HEK293 (cell line): ENCODE measurements around the gene MRPS27.

ENCODE experiments used
- GLI4 ChIP-seq: fragments of 450-650 bp; formaldehyde crosslinking; IDR thresholded peaks from 2 replicates; pipeline ENCODE4 v1.5.1; 2016; ENCODE audit warnings: missing biosample characterization, missing genetic modification characterization
- OSR2 ChIP-seq: fragments of 450-650 bp; formaldehyde crosslinking; IDR thresholded peaks from 2 replicates; pipeline ENCODE4 v1.5.1; 2016; ENCODE audit warnings: missing biosample characterization, missing genetic modification characterization
- SALL2 ChIP-seq: fragments of 450-650 bp; formaldehyde crosslinking; IDR thresholded peaks from 2 replicates; pipeline ENCODE4 v1.5.0; 2017; ENCODE audit warnings: missing biosample characterization, mild to moderate bottlenecking, missing genetic modification characterization, borderline replicate concordance
- TCF7L2 ChIP-seq: IDR thresholded peaks from 2 replicates; pipeline ENCODE4 v1.6.1; 2011; ENCODE audit warnings: low read depth, mild to moderate bottlenecking, inconsistent platforms, low read length, moderate library complexity, borderline replicate concordance
- ZNF239 ChIP-seq: fragments of 450-650 bp; formaldehyde crosslinking; IDR thresholded peaks from 2 replicates; pipeline ENCODE4 v1.5.1; 2016; ENCODE audit warnings: missing biosample characterization, missing genetic modification characterization
- ZNF274 ChIP-seq, 2 experiments: fragments of 200-500 bp in 1 of 2; fragments of 450-650 bp in 1 of 2; sonication (Bioruptor generic) in 1 of 2; formaldehyde crosslinking in 1 of 2; IDR thresholded peaks; 2 replicates each; pipeline versions ENCODE4 v1.5.1 to v1.6.1; 2014 to 2016; ENCODE audit warnings: borderline replicate concordance in 1 of 2, inconsistent platforms in 1 of 2, low read length in 1 of 2, missing biosample characterization in 1 of 2, missing genetic modification characterization in 1 of 2
- ZNF521 ChIP-seq: fragments of 450-650 bp; formaldehyde crosslinking; IDR thresholded peaks from 2 replicates; pipeline ENCODE4 v1.5.1; 2017; ENCODE audit warnings: missing biosample characterization, mild to moderate bottlenecking, missing genetic modification characterization
- ZNF530 ChIP-seq: fragments of 450-650 bp; formaldehyde crosslinking; IDR thresholded peaks from 2 replicates; pipeline ENCODE4 v1.5.1; 2016; ENCODE audit warnings: low read depth, missing biosample characterization, missing genetic modification characterization
- TF ChIP-seq, protein P1 (sequence below): fragments of 450-650 bp; formaldehyde crosslinking; IDR thresholded peaks from 2 replicates; pipeline ENCODE4 v1.5.1; 2016; ENCODE audit warnings: missing biosample characterization, missing genetic modification characterization
- TF ChIP-seq, protein P2 (sequence below): fragments of 450-650 bp; formaldehyde crosslinking; IDR thresholded peaks from 2 replicates; pipeline ENCODE4 v1.5.1; 2016; ENCODE audit warnings: missing biosample characterization, missing genetic modification characterization
- TF ChIP-seq, protein P3 (sequence below): fragments of 450-650 bp; formaldehyde crosslinking; IDR thresholded peaks from 2 replicates; pipeline ENCODE4 v1.5.1; 2016; ENCODE audit warnings: missing biosample characterization, missing genetic modification characterization, low read depth

DNA sequence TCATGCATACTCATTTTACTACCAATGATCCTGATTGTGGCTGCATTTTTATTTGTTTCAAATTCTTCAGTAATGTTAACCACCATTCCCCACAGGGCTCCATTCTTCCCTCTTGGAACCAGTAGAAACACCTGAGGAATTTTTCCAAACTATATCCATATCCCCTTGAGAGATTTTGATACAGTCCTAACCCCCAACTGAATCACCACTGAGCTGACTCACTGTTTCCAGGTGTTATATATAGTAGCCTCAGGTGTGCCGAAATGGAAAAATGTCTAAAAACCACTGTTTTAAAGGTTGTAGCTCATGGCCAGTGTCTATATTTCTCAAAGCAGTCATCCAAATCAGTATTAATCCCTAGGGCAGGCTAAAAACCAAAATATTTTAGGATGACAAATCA lies 85.2 kb downstream of the MRPS27 start:
- TF ChIP-seq ZNF530 (tag by site-specific recombination) = no peak
- TF ChIP-seq TCF7L2 = no peak
- TF ChIP-seq, protein P1, sequence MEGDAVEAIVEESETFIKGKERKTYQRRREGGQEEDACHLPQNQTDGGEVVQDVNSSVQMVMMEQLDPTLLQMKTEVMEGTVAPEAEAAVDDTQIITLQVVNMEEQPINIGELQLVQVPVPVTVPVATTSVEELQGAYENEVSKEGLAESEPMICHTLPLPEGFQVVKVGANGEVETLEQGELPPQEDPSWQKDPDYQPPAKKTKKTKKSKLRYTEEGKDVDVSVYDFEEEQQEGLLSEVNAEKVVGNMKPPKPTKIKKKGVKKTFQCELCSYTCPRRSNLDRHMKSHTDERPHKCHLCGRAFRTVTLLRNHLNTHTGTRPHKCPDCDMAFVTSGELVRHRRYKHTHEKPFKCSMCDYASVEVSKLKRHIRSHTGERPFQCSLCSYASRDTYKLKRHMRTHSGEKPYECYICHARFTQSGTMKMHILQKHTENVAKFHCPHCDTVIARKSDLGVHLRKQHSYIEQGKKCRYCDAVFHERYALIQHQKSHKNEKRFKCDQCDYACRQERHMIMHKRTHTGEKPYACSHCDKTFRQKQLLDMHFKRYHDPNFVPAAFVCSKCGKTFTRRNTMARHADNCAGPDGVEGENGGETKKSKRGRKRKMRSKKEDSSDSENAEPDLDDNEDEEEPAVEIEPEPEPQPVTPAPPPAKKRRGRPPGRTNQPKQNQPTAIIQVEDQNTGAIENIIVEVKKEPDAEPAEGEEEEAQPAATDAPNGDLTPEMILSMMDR (tag by site-specific recombination) = no peak
- TF ChIP-seq, protein P2, sequence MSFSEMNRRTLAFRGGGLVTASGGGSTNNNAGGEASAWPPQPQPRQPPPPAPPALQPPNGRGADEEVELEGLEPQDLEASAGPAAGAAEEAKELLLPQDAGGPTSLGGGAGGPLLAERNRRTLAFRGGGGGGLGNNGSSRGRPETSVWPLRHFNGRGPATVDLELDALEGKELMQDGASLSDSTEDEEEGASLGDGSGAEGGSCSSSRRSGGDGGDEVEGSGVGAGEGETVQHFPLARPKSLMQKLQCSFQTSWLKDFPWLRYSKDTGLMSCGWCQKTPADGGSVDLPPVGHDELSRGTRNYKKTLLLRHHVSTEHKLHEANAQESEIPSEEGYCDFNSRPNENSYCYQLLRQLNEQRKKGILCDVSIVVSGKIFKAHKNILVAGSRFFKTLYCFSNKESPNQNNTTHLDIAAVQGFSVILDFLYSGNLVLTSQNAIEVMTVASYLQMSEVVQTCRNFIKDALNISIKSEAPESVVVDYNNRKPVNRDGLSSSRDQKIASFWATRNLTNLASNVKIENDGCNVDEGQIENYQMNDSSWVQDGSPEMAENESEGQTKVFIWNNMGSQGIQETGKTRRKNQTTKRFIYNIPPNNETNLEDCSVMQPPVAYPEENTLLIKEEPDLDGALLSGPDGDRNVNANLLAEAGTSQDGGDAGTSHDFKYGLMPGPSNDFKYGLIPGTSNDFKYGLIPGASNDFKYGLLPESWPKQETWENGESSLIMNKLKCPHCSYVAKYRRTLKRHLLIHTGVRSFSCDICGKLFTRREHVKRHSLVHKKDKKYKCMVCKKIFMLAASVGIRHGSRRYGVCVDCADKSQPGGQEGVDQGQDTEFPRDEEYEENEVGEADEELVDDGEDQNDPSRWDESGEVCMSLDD (tag by site-specific recombination) = no peak
- no peak for TF ChIP-seq ZNF274 (IDR thresholded peaks at IDR 0.05; ENCODE audit: low read length)
- no peak for TF ChIP-seq ZNF274 (tag by site-specific recombination; IDR thresholded peaks at IDR 0.05; ENCODE audit: borderline replicate concordance)
- no peak for TF ChIP-seq OSR2 (tag by site-specific recombination)
- no peak for TF ChIP-seq ZNF521
- TF ChIP-seq, protein P3, sequence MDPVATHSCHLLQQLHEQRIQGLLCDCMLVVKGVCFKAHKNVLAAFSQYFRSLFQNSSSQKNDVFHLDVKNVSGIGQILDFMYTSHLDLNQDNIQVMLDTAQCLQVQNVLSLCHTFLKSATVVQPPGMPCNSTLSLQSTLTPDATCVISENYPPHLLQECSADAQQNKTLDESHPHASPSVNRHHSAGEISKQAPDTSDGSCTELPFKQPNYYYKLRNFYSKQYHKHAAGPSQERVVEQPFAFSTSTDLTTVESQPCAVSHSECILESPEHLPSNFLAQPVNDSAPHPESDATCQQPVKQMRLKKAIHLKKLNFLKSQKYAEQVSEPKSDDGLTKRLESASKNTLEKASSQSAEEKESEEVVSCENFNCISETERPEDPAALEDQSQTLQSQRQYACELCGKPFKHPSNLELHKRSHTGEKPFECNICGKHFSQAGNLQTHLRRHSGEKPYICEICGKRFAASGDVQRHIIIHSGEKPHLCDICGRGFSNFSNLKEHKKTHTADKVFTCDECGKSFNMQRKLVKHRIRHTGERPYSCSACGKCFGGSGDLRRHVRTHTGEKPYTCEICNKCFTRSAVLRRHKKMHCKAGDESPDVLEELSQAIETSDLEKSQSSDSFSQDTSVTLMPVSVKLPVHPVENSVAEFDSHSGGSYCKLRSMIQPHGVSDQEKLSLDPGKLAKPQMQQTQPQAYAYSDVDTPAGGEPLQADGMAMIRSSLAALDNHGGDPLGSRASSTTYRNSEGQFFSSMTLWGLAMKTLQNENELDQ = no peak
- no peak for TF ChIP-seq GLI4
- no peak for TF ChIP-seq SALL2
- TF ChIP-seq ZNF239 (tag by site-specific recombination) = no peak
